ENCODE data around the gene PPIP5K2. TPM values are rescaled to one million over a fixed set of nuclear protein-coding genes. Genes with fewer than 3 reads are reported as not detected.
"Not testable (repeated sequence)": the region's sequence is repeated elsewhere in the genome, so short reads cannot be mapped to it uniquely, and the experiment has no call there.

Gene PPIP5K2
- 10 to 100 TPM; 32.9 to 63.3 (median 48.4) TPM for total RNA-seq
- polyA plus RNA-seq: 10 to 100 TPM; 17.8 to 34.1 TPM
- long read RNA-seq, donor 1, partial matches to known transcripts: 34 of 39 reads
- long read RNA-seq, donor 1, other reads (novel, unspliced or antisense): 5 of 39 reads
- long read RNA-seq, donor 2, full-length matches to known transcripts: 2 of 2 reads
- long read RNA-seq, donor 2, partial matches to known transcripts: 0 of 2 reads
- long read RNA-seq, donor 2, other reads (novel, unspliced or antisense): 0 of 2 reads
- long read RNA-seq, donor 3, full-length matches to known transcripts: 2 of 25 reads
- long read RNA-seq, donor 3, partial matches to known transcripts: 5 of 25 reads
- long read RNA-seq, donor 3, other reads (novel, unspliced or antisense): 18 of 25 reads

GRCh38 chr5:103119765-103120606 lies at the start of gene PPIP5K2, which contains the start of gene GIN1:
PPIP5K2 (plus strand) TSS chr5:103120301; CDS start chr5:103129590, 9,289 bp downstream.
GIN1 (minus strand) TSS chr5:103120138; CDS start chr5:103108707, 11,431 bp downstream.
- DNase-seq: peak; percentile 93 to 96 (median 95)
- H3K9me3 ChIP-seq: no peaks in the 10 kb centered on the region
- H3K4me3 ChIP-seq: peak within 1 kb of the TSS; percentile 93
- peak within 1 kb of the TSS; percentile 85 to 89 for H3K27ac ChIP-seq
- H3K27me3 ChIP-seq: no peaks in the 10 kb centered on the region
- H3K4me1 ChIP-seq (ENCODE audit: insufficient read depth): peaks cover 2% of the 10 kb centered on the region
- intact Hi-C loops (cut with DNase I): no loop called here
- 0 to 1% (median 1%) methylated on average over 46 of the region's 46 CpGs for WGBS, 3 donors
- TF ChIP-seq EP300 (IDR thresholded peaks at IDR 0.05): no peak
- peak; percentile 54 for TF ChIP-seq POLR2A (IDR thresholded peaks at IDR 0.05)
- peak in 1 of 3 donors; percentile 9 for TF ChIP-seq CTCF (IDR thresholded peaks at IDR 0.05)
- no peaks in the 10 kb centered on the region for H3K36me3 ChIP-seq

GRCh38 chr5:103073500-103073899 lies 46.6 kb upstream of the PPIP5K2 start:
- H3K9me3 ChIP-seq; H3K4me3 ChIP-seq; H3K27me3 ChIP-seq; intact Hi-C loops (cut with DNase I); H3K27ac ChIP-seq; DNase-seq; H3K36me3 ChIP-seq; H3K4me1 ChIP-seq (ENCODE audit: insufficient read depth): not testable (repeated sequence)
- 54 to 84% (median 71%) methylated on average over 4 of the region's 4 CpGs for WGBS, 3 donors

GRCh38 chr5:103075442-103075841 lies 44.7 kb upstream of the PPIP5K2 start:
- no peak overlapping the region for H3K27ac ChIP-seq
- 86 to 89% (median 87%) methylated on average over 4 of the region's 4 CpGs for WGBS, 3 donors
- TF ChIP-seq POLR2A (IDR thresholded peaks at IDR 0.05): no peak
- TF ChIP-seq CTCF (IDR thresholded peaks at IDR 0.05): no peak
- TF ChIP-seq EP300 (IDR thresholded peaks at IDR 0.05): no peak
- H3K27me3 ChIP-seq: no peaks in the 10 kb centered on the region
- DNase-seq: no peak
- H3K36me3 ChIP-seq: no peaks in the 10 kb centered on the region
- no peaks in the 10 kb centered on the region for H3K4me1 ChIP-seq (ENCODE audit: insufficient read depth)
- intact Hi-C loops (cut with DNase I): no loop called here
- H3K9me3 ChIP-seq: peaks cover 4% of the 10 kb centered on the region in 2 donors
- no peak overlapping the region for H3K4me3 ChIP-seq

- Histone ChIP-seq H3K4me3 (no peak overlapping the region), H3K27me3 (no peaks in the 10 kb centered on the region), H3K4me1 (ENCODE audit: insufficient read depth) (no peaks in the 10 kb centered on the region), H3K9me3 (peaks cover 4 to 9% of the 10 kb centered on the region in 2 donors), H3K27ac (no peak overlapping the region), H3K36me3 (no peaks in the 10 kb centered on the region)
- intact Hi-C loops (cut with DNase I): no loop called here
- TF ChIP-seq POLR2A (IDR thresholded peaks at IDR 0.05) (no peak), EP300 (IDR thresholded peaks at IDR 0.05) (no peak), CTCF (IDR thresholded peaks at IDR 0.05) (no peak)
- no peak for DNase-seq
- 72 to 100% (median 93%) methylated on average over 4 of the region's 4 CpGs for WGBS, 3 donors
These were observed 40.3 kb upstream of the PPIP5K2 start for GRCh38 chr5:103079796-103080195.
